GOT3 (cell line): ENCODE data around the gene TPRN.

Source experiments
- DNase-seq: peaks from one replicate; lab custom pipeline; 2025; ENCODE audit warnings: mixed read lengths; lab: John Stamatoyannopoulos, UW

TPRN gene

DNA sequence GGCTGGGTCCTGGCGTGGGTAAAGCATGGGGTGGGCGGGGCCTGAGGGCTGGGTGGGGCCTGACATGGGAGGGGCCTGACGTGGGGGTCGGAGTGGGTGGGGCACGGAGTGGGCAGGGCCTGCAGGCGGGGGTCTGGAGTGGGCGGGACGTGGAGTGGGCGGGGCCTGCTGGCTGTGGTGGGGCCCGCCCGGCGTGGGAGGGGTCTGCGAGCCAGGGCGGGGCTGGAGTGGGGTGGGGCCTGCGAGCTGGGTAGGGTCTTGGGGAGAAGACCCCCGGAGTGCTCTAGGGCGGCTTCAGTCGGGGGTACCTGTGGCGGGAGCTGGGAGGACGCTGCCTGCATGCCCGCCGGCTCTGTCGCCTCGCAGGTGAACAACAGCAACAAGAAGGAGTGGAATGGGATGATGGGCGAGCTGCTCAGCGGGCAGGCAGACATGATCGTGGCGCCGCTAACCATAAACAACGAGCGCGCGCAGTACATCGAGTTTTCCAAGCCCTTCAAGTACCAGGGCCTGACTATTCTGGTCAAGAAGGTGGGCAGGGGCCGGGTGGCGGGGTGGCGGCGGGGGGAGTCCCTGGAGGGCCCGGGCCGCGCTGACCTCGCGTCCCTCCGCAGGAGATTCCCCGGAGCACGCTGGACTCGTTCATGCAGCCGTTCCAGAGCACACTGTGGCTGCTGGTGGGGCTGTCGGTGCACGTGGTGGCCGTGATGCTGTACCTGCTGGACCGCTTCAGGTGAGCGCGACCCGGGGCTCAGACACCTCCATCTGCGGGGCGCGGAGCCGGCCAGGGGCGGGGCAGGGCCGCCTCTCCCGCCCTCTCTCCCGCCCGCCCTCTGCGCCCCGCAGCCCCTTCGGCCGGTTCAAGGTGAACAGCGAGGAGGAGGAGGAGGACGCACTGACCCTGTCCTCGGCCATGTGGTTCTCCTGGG lies 38.7 kb downstream of the TPRN start:
- DNase-seq: no peak

DNA sequence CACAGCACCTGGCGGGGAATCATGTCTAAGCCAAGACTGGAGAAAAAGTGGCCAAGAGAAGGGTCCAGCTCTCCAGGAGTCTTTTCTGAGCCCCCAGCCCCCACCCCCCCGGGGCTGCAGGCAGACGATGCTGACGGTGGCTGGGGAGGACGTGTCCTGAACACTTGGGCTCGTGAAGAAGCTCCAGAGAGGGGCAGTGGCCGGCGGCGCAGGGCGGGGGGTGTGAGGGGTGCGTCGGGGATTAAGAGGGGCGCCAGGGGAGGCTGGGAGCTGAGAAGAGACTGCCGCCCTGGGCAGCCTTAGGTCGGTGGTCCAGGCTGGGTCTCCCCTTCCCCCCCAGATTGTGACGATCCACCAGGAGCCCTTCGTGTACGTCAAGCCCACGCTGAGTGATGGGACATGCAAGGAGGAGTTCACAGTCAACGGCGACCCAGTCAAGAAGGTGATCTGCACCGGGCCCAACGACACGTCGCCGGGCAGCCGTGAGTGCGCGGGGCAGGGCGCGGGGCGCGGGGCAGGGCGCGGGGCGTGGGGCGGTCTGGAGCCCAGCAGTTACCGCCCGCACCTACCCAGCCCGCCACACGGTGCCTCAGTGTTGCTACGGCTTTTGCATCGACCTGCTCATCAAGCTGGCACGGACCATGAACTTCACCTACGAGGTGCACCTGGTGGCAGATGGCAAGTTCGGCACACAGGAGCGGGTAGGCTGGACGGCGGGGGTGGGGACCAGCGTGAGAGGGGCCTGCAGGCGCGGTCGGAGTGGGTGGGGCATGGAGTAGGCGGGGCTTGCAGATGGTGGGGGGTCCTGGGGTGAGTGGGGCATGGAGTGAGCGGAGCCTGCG lies 39.6 kb downstream of the TPRN start:
- no peak for DNase-seq

- no peak for DNase-seq
Observed at GRCh38 chr9:137160054-137160425, 40.5 kb downstream of the TPRN start.

GRCh38 chr9:137159105-137160053 lies 41.2 kb downstream of the TPRN start:
- DNase-seq: no peak

DNA sequence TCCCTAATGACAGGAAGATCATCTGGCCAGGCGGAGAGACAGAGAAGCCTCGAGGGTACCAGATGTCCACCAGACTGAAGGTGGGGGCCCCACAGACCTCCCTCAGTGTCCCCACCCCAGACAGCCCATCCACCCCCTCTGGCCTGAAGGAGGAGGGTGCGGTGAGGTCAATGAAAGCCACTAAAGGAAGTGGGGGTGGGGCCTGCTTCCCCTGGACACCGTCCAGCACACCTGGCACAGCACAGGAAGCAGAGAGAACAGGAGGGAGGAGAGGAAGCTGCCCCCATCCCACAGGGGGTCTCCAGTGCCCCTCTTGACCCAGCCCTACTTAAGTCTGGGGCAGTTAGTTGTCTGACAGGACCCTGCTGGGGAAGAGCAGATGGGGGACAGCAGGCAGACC lies 41.9 kb downstream of the TPRN start:
- DNase-seq: no peak

DNA sequence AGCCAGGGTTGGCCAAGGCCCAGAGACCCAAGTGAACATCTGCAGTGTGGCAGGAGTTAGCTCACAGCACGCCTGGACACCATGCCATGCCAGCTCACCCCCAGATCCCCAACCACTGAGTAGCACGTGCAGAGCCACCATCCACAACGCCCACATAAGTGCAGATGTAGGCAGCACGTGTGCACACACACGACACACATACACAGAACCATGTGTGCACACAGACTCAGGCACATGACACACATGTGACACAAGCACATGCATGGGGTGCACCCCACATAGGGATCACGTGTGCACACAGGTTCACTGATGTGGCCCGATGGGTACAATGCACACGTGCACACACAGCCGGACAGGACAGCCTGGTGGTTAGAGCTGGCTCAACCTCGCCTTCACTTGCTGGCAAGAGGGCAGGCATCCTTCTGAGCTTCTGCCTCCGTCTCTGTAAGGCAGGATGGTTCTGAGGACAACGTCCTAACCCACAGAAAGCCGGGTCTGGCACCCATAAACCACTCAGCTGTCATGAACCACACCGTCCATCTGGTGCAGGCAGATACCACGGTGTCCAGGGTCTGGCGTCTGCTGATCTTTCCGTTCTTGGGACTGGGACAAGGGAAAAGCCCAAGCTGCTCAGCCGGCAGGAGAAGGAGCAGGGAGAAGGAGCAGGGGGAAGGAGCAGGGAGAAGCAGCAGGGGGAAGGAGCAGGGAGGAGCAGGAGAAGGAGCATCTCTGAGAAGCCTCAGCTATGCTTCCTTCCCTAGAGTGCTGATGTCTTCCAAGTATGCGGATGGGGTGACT lies 42.7 kb downstream of the TPRN start:
- no peak for DNase-seq

DNA sequence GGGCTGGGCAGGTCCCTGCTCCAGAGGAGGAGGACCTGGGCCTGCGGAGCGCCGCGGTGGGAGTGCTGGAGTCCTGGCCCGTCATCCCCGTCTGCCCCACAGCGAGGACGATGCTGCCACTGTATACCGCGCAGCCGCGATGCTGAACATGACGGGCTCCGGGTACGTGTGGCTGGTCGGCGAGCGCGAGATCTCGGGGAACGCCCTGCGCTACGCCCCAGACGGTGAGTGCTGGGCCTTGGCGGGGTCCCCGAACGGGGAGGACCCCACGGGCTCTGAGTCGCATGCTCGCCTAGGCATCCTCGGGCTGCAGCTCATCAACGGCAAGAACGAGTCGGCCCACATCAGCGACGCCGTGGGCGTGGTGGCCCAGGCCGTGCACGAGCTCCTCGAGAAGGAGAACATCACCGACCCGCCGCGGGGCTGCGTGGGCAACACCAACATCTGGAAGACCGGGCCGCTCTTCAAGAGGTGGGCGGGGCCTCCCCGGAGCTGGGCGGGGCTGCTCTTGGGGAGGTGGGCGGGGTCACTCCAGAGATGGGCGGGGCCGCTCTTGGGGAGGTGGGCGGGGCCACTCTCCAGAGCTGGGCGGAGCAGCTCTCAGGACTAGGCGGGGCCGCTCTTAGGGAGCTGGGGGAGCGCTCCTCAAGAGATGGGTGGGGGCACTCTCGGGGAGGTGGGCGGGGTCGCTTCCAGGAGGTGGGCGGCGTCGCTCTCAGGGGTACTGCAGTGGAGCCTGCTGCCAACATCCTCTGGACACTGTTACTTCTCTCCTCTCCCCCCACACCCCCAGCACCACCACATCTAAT lies 43.8 kb downstream of the TPRN start:
- DNase-seq: no peak

DNA sequence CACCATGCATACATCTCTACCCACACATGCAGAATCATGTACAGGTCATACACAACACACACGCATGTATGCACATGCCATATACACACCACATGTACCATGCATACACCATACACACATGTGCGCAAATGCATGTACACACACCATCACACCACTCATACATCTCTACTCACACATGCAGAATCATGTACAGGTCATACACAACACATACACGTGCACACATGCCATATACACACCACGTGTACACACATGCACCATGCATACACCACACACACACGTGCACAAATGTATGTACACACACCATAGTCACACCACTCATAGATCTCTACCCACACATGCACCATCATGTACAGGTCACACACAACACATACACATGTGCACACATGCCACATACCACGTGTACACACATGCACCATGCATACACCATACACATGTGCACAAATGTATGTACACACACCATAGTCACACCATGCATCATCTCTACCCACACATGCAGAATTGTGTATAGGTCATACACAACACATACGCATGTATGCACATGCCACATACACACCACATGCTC lies 47.6 kb downstream of the TPRN start:
- DNase-seq: no peak

GRCh38 chr9:137150617-137151457 lies 49.7 kb downstream of the TPRN start:
- DNase-seq: no peak

GRCh38 chr9:137149942-137150616 lies 50.5 kb downstream of the TPRN start:
- DNase-seq: no peak

DNA sequence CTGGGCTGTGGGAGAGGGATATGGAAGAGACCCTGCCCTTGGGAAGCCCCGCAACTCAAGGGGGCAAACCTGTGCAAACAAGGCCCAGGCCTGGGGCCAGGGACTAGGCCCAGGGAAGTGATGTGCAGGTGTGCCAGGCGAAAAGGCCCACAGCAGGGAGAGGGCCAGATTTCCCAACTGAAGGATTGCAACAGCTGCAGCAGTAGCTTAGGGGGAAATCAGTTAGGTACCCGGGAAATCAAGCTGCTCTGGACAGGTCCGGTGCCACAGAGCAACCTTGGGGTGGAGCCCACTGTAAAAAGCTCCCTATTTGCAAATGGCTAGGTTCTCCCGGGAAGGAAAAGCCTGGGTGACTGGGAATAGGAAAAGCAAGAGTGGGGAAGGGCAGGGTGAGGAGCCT lies 51.2 kb downstream of the TPRN start:
- no peak for DNase-seq

GRCh38 chr9:137148661-137149060 lies 51.9 kb downstream of the TPRN start:
- DNase-seq: no peak

DNA sequence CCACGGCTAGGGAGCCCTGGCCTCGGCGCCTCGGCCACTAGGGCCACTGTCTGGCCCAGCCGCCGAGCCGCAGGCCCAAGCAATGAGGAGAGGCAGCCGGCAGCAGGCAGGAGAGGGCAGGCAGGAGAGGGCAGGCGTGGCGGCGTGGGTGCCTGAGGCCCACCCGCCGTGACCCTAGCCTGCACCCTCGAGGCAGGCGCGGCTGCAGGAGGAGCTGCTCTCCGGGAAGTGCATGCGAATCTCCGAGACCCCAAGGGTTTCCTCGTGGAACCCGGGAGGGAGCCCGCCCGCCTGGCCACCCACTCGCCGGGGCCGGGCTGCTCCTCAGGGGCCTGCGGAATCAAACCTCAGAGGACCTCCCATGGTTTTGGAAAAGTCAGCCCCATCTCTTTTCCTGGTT lies 52.3 kb downstream of the TPRN start:
- DNase-seq: no peak

DNA sequence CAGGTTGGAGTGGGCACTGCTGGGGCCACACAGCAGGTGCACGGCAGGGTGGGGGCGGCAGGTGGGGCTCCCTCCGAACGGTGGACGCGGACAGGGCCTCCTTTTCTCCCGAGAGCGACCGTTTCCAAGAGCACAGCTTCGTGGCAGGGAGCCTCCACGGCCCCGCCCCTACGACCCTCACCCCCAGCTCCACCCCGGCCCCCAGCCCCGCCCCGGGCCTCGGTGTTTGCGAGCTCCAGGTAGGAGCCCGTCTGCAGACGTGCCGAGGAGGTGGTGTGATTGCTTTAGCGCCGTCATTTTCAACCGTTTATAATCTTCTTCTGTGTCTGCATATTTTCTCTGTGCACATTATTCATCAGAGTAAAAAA lies 52.8 kb downstream of the TPRN start:
- no peak for DNase-seq

- DNase-seq: no peak
Observed at GRCh38 chr9:137147091-137147792, 53.3 kb downstream of the TPRN start.

- no peak for DNase-seq
Observed at GRCh38 chr9:137146527-137146918, 54.0 kb downstream of the TPRN start.

- no peak for DNase-seq
Observed at GRCh38 chr9:137145731-137146526, 54.6 kb downstream of the TPRN start.
